SK-MEL-5 (cell line): ENCODE results near the gene THSD4. TPM values are rescaled to one million over a fixed set of nuclear protein-coding genes. Genes with fewer than 3 reads are reported as not detected.

Source experiments
- DNase-seq: peaks from one replicate; pipeline ENCODE4 v3.0.0-alpha.2; 2016; ENCODE audit warnings: low read depth, low spot score
- in situ Hi-C: cut with HindIII; loops from 2 replicates; pipeline ENCODE4 v1.10.0; 2016; ENCODE audit warnings: low sequenced_read_pairs, high pct_unique_total_duplicates, low pct_unique_long_range_greater_than_20kb
- total RNA-seq: library from RNA; depleted of rRNA; stranded (reverse); fragments of >200 nt; shearing (Covaris generic); gene quantifications from 2 replicates; pipeline ENCODE4 v1.2.3, GENCODE V29; 2014; rRNA removed

The THSD4 gene
- total RNA-seq, 1 experiment from 2014 or later: 0.50 TPM

- no peak for DNase-seq
- in situ Hi-C loops: no loop called here
These were observed 696.8 kb downstream of the THSD4 start for GRCh38 chr15:71811752-71812735.

GRCh38 chr15:71812966-71813722 is 697.9 kb downstream of the THSD4 start:
- DNase-seq: no peak
- in situ Hi-C loops: no loop called here

GRCh38 chr15:71813723-71814470 is 698.6 kb downstream of the THSD4 start:
- no peak for DNase-seq
- in situ Hi-C loops: no loop called here

GRCh38 chr15:71815301-71815700 is 700.0 kb downstream of the THSD4 start:
- in situ Hi-C loops: no loop called here
- DNase-seq: no peak

GRCh38 chr15:71817351-71817750 is 702.1 kb downstream of the THSD4 start:
- in situ Hi-C loops: no loop called here

GRCh38 chr15:71820127-71820526 is 704.9 kb downstream of the THSD4 start:
- DNase-seq: no peak
- in situ Hi-C loops: no loop called here

More at GRCh38 chr15:71817351-71817750, 702.1 kb downstream of the THSD4 start:
- DNase-seq: no peak

- in situ Hi-C loops: no loop called here
- no peak for DNase-seq
These were observed 706.4 kb downstream of the THSD4 start for GRCh38 chr15:71821547-71822129.

GRCh38 chr15:71822890-71823630 is 707.8 kb downstream of the THSD4 start:
- DNase-seq: no peak
- in situ Hi-C loops: no loop called here

- no peak for DNase-seq
- in situ Hi-C loops: no loop called here
These were observed 708.5 kb downstream of the THSD4 start for GRCh38 chr15:71823801-71824200.

- in situ Hi-C loops: no loop called here
These were observed 709.9 kb downstream of the THSD4 start for GRCh38 chr15:71825021-71825730.

GRCh38 chr15:71826196-71826595 is 710.9 kb downstream of the THSD4 start:
- no peak for DNase-seq
- in situ Hi-C loops: no loop called here

More at GRCh38 chr15:71825021-71825730, 709.9 kb downstream of the THSD4 start:
- no peak for DNase-seq

GRCh38 chr15:71830981-71831380 is 715.7 kb downstream of the THSD4 start:
- no peak for DNase-seq
- in situ Hi-C loops: no loop called here

Other genes with a start within 250 kb of the THSD4 start
- 0.48 and 0.80 TPM in 2 replicates for gene THAP10, start 223.0 kb upstream of the THSD4 start, total RNA-seq
- 1.1 and 1.6 TPM in 2 replicates for gene LRRC49, start 222.6 kb upstream of the THSD4 start, total RNA-seq